GM12878 (cell line): ENCODE measurements around the gene CFAP141. TPM values are rescaled to one million over a fixed set of nuclear protein-coding genes. Genes with fewer than 3 reads are reported as not detected.

ENCODE experiments used
- ATAC-seq: fragments of 200-7000 bp; cut with Tn5 transposase; 3 replicates; pipeline ENCODE4 v1.9.1; 2020; ENCODE audit warnings: mild to moderate bottlenecking, moderate library complexity
- BruUV-seq: library from RNA; stranded (reverse); fragments of 400-500 nt; replicated peaks from 2 replicates; lab custom pipeline; 2021; lab: Mats Ljungman, UMichigan
- CTCF ChIA-PET: fragments of 300-600 bp; sonication (Branson Sonifier 250); formaldehyde crosslinking; extraction: SDS; loops from one replicate; lab custom pipeline; 2021; ENCODE audit warnings: inconsistent platforms; lab: Yijun Ruan, JAX
- POLR2A ChIA-PET: fragments of 350-600 bp; formaldehyde crosslinking; extraction: SDS; loops from one replicate; lab custom pipeline; 2021; ENCODE audit warnings: inconsistent platforms; lab: Charles Lee
- RAD21 ChIA-PET: fragments of 300-600 bp; sonication (Branson Sonifier 250); formaldehyde crosslinking; loops from one replicate; lab custom pipeline; 2023; ENCODE audit warnings: antibody characterized with exemption; ENCODE audit not compliant: unreplicated experiment; lab: Charles Lee
- SMC1A ChIA-PET: fragments of 300-600 bp; sonication (Branson Sonifier 250); formaldehyde crosslinking; loops from one replicate; lab custom pipeline; 2023; ENCODE audit not compliant: unreplicated experiment, uncharacterized antibody; lab: Charles Lee
- DNase-seq: peaks from one replicate; pipeline ENCODE4 v3.0.0-alpha.2; 2011; ENCODE audit warnings: low read depth, low spot score
- FAIRE-seq: peaks from 3 replicates; lab custom pipeline; 2011; peaks lifted over from hg19 to GRCh38; lab: Jason Lieb, UNC
- H2AFZ ChIP-seq: 2 replicates; pipeline ENCODE4 v1.6.0; 2011; ENCODE audit warnings: low read depth, low read length, control low read depth; ENCODE audit not compliant: control insufficient read depth
- H3K27ac ChIP-seq: 2 replicates; pipeline ENCODE4 v1.5.1; 2011; ENCODE audit warnings: control low read depth; ENCODE audit not compliant: control insufficient read depth, insufficient read depth
- H3K27me3 ChIP-seq, 2 experiments: replicated peaks in 1 of 2; 2 replicates each; pipeline versions ENCODE4 v1.6.0 to v1.6.1; 2011; ENCODE audit warnings: low read length in 1 of 2; ENCODE audit not compliant: control insufficient read depth in 2 of 2, insufficient read depth in 2 of 2
- H3K36me3 ChIP-seq, 2 experiments: 2 replicates each; pipeline ENCODE4 v1.5.1; 2011; ENCODE audit warnings: low read length in 1 of 2; ENCODE audit not compliant: control insufficient read depth in 2 of 2, insufficient read depth in 2 of 2
- H3K4me1 ChIP-seq: 2 replicates; pipeline ENCODE4 v1.6.1; 2011; ENCODE audit warnings: mild to moderate bottlenecking, low read length, moderate library complexity, mixed read lengths; ENCODE audit not compliant: control insufficient read depth, insufficient read depth
- H3K4me2 ChIP-seq: 2 replicates; pipeline ENCODE4 v1.6.0; 2011; ENCODE audit warnings: control low read depth; ENCODE audit not compliant: control insufficient read depth, insufficient read depth
- H3K4me3 ChIP-seq: fragments of 200-600 bp; sonication (generic); 2 replicates; pipeline ENCODE4 v1.5.1; 2016
- H3K79me2 ChIP-seq: 2 replicates; pipeline ENCODE4 v1.6.0; 2011; ENCODE audit warnings: low read length; ENCODE audit not compliant: control insufficient read depth, insufficient read depth
- H3K9ac ChIP-seq: 2 replicates; pipeline ENCODE4 v1.8.0; 2011; ENCODE audit warnings: low read length, control low read depth, mixed read lengths; ENCODE audit not compliant: control insufficient read depth, insufficient read depth
- H3K9me3 ChIP-seq: replicated peaks from 3 replicates; pipeline ENCODE4 v1.5.1; 2011; ENCODE audit warnings: mild to moderate bottlenecking, low read length; ENCODE audit not compliant: control insufficient read depth, insufficient read depth
- H4K20me1 ChIP-seq: 2 replicates; pipeline ENCODE4 v1.6.0; 2011; ENCODE audit not compliant: control insufficient read depth, insufficient read depth
- BCL11A ChIP-seq: IDR thresholded peaks from 2 replicates; pipeline ENCODE4 v1.6.1; 2011; ENCODE audit warnings: low read depth, low read length
- BMI1 ChIP-seq: fragments of 450-650 bp; IDR thresholded peaks from 2 replicates; pipeline ENCODE4 v1.6.1; 2016; ENCODE audit warnings: mild to moderate bottlenecking, moderate library complexity, borderline replicate concordance
- CREB1 ChIP-seq: IDR thresholded peaks from 2 replicates; pipeline ENCODE4 v1.6.1; 2012; ENCODE audit warnings: low read depth, mild to moderate bottlenecking, inconsistent platforms
- EP300 ChIP-seq, 2 experiments: fragments of 150-350 bp in 1 of 2; IDR thresholded peaks; 2 replicates each; pipeline ENCODE4 v1.6.1; 2011 to 2012; ENCODE audit warnings: low read depth in 2 of 2, low read length in 2 of 2, borderline replicate concordance in 1 of 2, improper control_type of control experiment in 1 of 2, inconsistent platforms in 1 of 2; ENCODE audit not compliant: control insufficient read depth in 1 of 2
- FOXK2 ChIP-seq: fragments of 450-650 bp; IDR thresholded peaks from 2 replicates; pipeline ENCODE4 v1.6.1; 2017; ENCODE audit warnings: mild to moderate bottlenecking, moderate library complexity
- GABPA ChIP-seq: IDR thresholded peaks from 2 replicates; pipeline ENCODE4 v1.6.1; 2014; ENCODE audit warnings: antibody characterized with exemption, low read depth, mild to moderate bottlenecking, inconsistent platforms
- GATAD2B ChIP-seq: fragments of 450-650 bp; conservative IDR thresholded peaks from 2 replicates; pipeline ENCODE4 v1.6.1; 2017; ENCODE audit warnings: low read depth, mild to moderate bottlenecking, moderate library complexity
- HDGF ChIP-seq: fragments of 450-650 bp; IDR thresholded peaks from 2 replicates; pipeline ENCODE4 v1.6.1; 2016; ENCODE audit warnings: antibody characterized with exemption
- IKZF1 ChIP-seq: fragments of 450-650 bp; conservative IDR thresholded peaks from 2 replicates; pipeline ENCODE4 v1.6.1; 2017; ENCODE audit warnings: antibody characterized with exemption, mild to moderate bottlenecking
- IKZF2 ChIP-seq, 2 experiments: fragments of 450-650 bp; IDR thresholded peaks; 2 replicates each; pipeline ENCODE4 v1.6.1; 2017; ENCODE audit warnings: mild to moderate bottlenecking in 2 of 2, moderate library complexity in 2 of 2
- JUNB ChIP-seq: IDR thresholded peaks from 2 replicates; pipeline ENCODE4 v1.6.1; 2016; ENCODE audit warnings: antibody characterized with exemption, mild to moderate bottlenecking
- KDM1A ChIP-seq: fragments of 200-600 bp; sonication (generic); IDR thresholded peaks from 2 replicates; pipeline ENCODE4 v1.6.1; 2016; ENCODE audit warnings: borderline replicate concordance
- MXI1 ChIP-seq: fragments of 150-350 bp; IDR thresholded peaks from 2 replicates; pipeline ENCODE4 v1.6.1; 2011; ENCODE audit warnings: low read depth, mild to moderate bottlenecking, inconsistent platforms, low read length, improper control_type of control experiment
- NBN ChIP-seq: fragments of 450-650 bp; IDR thresholded peaks from 2 replicates; pipeline ENCODE4 v1.6.1; 2016
- NR2F1 ChIP-seq: fragments of 450-650 bp; conservative IDR thresholded peaks from 2 replicates; pipeline ENCODE4 v1.6.1; 2017; ENCODE audit warnings: mild to moderate bottlenecking
- POLR2A ChIP-seq: IDR thresholded peaks from 2 replicates; pipeline ENCODE4 v1.6.1; 2011; ENCODE audit warnings: low read depth, mild to moderate bottlenecking, low read length
- RB1 ChIP-seq: fragments of 450-650 bp; formaldehyde crosslinking; IDR thresholded peaks from 2 replicates; pipeline ENCODE4 v1.6.1; 2017; ENCODE audit warnings: mild to moderate bottlenecking, borderline replicate concordance
- TARDBP ChIP-seq: IDR thresholded peaks from 2 replicates; pipeline ENCODE4 v1.6.1; 2016; ENCODE audit warnings: borderline replicate concordance
- TBL1XR1 ChIP-seq: IDR thresholded peaks from 2 replicates; pipeline ENCODE4 v1.6.1; 2012; ENCODE audit warnings: low read depth, low read length, improper control_type of control experiment
- WRNIP1 ChIP-seq: IDR thresholded peaks from 2 replicates; pipeline ENCODE4 v1.6.1; 2011; ENCODE audit warnings: low read depth, low read length, improper control_type of control experiment, borderline replicate concordance
- ZNF274 ChIP-seq: IDR thresholded peaks from one replicate; pipeline ENCODE4 v1.8.0; 2011; ENCODE audit not compliant: insufficient read length, insufficient read depth
- ZSCAN29 ChIP-seq: fragments of 450-650 bp; IDR thresholded peaks from 2 replicates; pipeline ENCODE4 v1.6.1; 2017; ENCODE audit warnings: mild to moderate bottlenecking, moderate library complexity
- WGBS: methylation state at CpG from one replicate; pipeline ENCODE4 v1.1.6; 2016; ENCODE audit warnings: low lambda C conversion rate; ENCODE audit not compliant: insufficient replicate concordance, insufficient coverage; ENCODE audit errors: missing lambda C conversion rate; 5-methylcytosine and 5-hydroxymethylcytosine counted together
- in situ Hi-C: fragments of 300-500 bp; cut with MboI; formaldehyde crosslinking; loops from 9 replicates; pipeline ENCODE4 v1.14.3; 2018; ENCODE audit warnings: mixed read lengths
- intact Hi-C: fragments of 100-400 bp; cut with micrococcal nuclease; formaldehyde crosslinking; loops from one replicate; pipeline ENCODE4 v1.14.2; 2022; ENCODE audit not compliant: unreplicated experiment
- polyA plus RNA-seq, 11 experiments: library from polyadenylated mRNA; depleted of rRNA in 4 of 11; unstranded in 6 of 11; stranded (reverse) in 5 of 11; fragments of >200 nt; fragmentation: Nextera tagmentation in 4 of 11; fragmentation: Illumina TruSeq in 1 of 11; extraction: Ambion mirVana in 4 of 11; extraction: Trizol in 1 of 11; gene quantifications; 1 replicate in 1 of 11; 2 replicates in 10 of 11; pipeline versions ENCODE4 v1.2.1 to v1.2.3, GENCODE V29; 2011 to 2016; ENCODE audit warnings: inconsistent platforms in 2 of 11, missing spikeins in 2 of 11, low read depth in 1 of 11
- total RNA-seq, 4 experiments: library from RNA; depleted of rRNA in 3 of 4; stranded (reverse); fragments of >200 nt in 3 of 4; fragmentation: Illumina TruSeq in 1 of 4; extraction: Trizol in 1 of 4; gene quantifications; 2 replicates each; pipeline versions ENCODE4 v1.2.1 to v1.2.3, GENCODE V29; 2013 to 2021
- TF ChIP-seq, protein P1 (sequence below): fragments of 450-650 bp; IDR thresholded peaks from 2 replicates; pipeline ENCODE4 v1.6.1; 2016; ENCODE audit warnings: mild to moderate bottlenecking
- TF ChIP-seq, protein P2 (sequence below): IDR thresholded peaks from 2 replicates; pipeline ENCODE4 v1.6.1; 2011; ENCODE audit warnings: borderline replicate concordance, low read depth, mild to moderate bottlenecking, moderate library complexity, mixed read lengths, low read length; ENCODE audit not compliant: insufficient read depth; ENCODE audit errors: extremely low read length

Gene CFAP141
- total and polyA plus RNA-seq, 10 of the 15 experiments (the other 5 are each of a cell fraction or from before 2014, with no cell fraction given) = not detected

DNA sequence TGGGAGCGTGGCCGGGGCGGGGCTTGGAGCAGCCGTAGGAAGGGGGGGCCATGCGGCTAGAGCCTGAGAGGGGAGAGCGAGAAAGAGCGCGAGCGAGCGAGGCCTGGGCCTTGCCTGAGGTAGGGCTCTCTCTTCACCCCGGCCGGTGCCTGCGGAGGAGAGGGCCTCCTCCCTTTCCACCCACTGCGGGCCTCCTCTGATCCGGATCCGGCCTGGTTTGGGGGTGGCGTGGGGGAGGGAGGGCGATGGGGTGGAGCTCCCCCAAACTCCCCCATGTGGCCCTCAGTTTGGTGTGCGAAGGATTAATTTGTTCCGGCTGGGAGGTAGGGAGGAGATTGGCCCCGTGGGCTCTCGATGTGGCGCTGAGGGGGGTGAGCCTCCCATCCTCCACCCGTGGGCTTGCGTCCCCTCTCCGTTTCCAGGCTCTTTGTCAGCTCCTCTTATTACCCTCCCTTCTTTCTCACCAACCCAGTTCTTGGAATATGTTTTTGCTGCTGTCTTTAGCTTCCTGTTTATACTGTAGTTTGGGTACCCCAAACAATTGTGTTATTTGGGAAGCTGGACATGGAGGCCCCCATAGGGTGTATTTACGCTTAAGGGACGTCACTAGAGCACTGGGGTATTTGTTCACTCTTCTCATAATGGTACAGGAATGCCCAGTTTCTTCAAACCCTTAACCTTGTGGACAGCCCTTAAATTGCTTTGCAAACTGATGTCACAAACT, 15.3 kb upstream of the CFAP141 start:
- SMC1A ChIA-PET = interaction anchor here (0.6 to 2.2 kb wide), 3 partner anchors 26 to 246 kb away, joined by 3 to 8 read pairs (median 4); partner anchors contain the start of gene HAX1
- Histone ChIP-seq H3K79me2 (peaks cover 95% of the 10 kb centered on the region), H3K4me1 (peaks cover 21% of the 10 kb centered on the region), H3K4me3 (peak overlapping the region; percentile 99), H3K36me3 (peaks cover 0 to 19% of the 10 kb centered on the region in 2 experiments; a peak in 2 of 4 replicates), H3K4me2 (peak overlapping the region; percentile 93), H4K20me1 (no peaks in the 10 kb centered on the region; the same call in 1 of the 2 replicates), H3K9ac (peak overlapping the region; percentile 95), H3K27me3 (no peaks in the 10 kb centered on the region), H3K27ac (peak overlapping the region; percentile 94), H2AFZ (peak overlapping the region; percentile 19; the same call in 1 of the 2 replicates), H3K9me3 (no peaks in the 10 kb centered on the region)
- FAIRE-seq = no peak
- intact Hi-C loops = loop anchor here (2.0 kb wide), 1 partner anchor 39 kb away; no protein-coding TSS in a partner anchor
- WGBS = 2% methylated on average over 19 of the region's 28 CpGs
- no TSS peak for BruUV-seq
- CTCF ChIA-PET = interaction anchor here (0.6 to 4.6 kb wide), 4 partner anchors 23 to 777 kb away, joined by 3 to 29 read pairs (median 4); no protein-coding TSS in a partner anchor
- POLR2A ChIA-PET = interaction anchor here (0.5 to 2.8 kb wide), 6 partner anchors 26 to 231 kb away, joined by 3 to 13 read pairs (median 5); partner anchors contain the start of genes HAX1 and RPS27
- DNase-seq = no peak
- RAD21 ChIA-PET = interaction anchor here (1.1 to 2.2 kb wide), 2 partner anchors 43 to 51 kb away, joined by 3 to 12 read pairs; partner anchors contain the start of gene HAX1
- ATAC-seq = peak; percentile 54
- in situ Hi-C loops = no loop called here
- TF ChIP-seq TBL1XR1 (no peak), HDGF (0 out of 2 replicates have a peak, but pooled peaks have one; percentile 35), GATAD2B (no peak), NBN (0 out of 2 replicates have a peak, but pooled peaks have one; percentile 38), JUNB (no peak), EP300 (IDR thresholded peaks at IDR 0.05; ENCODE audit: borderline replicate concordance in 1 of 2, control insufficient read depth in 1 of 2, low read depth in 2 of 2, low read length in 2 of 2) (no peak), ZSCAN29 (0 out of 2 replicates have a peak, but pooled peaks have one; percentile 38), RB1 (no peak), POLR2A (peak; percentile 89), IKZF1 (peak; percentile 5), FOXK2 (no peak), CREB1 (peak; percentile 45; the same call in 1 of the 2 replicates), KDM1A (no peak), WRNIP1 (no peak), ZNF274 (no peak), MXI1 (peak; percentile 25; the same call in 1 of the 2 replicates), IKZF2 (IDR thresholded peaks at IDR 0.05) (peak in 1 of 2 experiments; percentile 18; a peak in 1 of 4 replicates), TARDBP (no peak; the same call in 1 of the 2 replicates), GABPA (0 out of 2 replicates have a peak, but pooled peaks have one; percentile 52), BCL11A (no peak), NR2F1 (0 out of 2 replicates have a peak, but pooled peaks have one; percentile 35), BMI1 (no peak)
- TF ChIP-seq, protein P1, sequence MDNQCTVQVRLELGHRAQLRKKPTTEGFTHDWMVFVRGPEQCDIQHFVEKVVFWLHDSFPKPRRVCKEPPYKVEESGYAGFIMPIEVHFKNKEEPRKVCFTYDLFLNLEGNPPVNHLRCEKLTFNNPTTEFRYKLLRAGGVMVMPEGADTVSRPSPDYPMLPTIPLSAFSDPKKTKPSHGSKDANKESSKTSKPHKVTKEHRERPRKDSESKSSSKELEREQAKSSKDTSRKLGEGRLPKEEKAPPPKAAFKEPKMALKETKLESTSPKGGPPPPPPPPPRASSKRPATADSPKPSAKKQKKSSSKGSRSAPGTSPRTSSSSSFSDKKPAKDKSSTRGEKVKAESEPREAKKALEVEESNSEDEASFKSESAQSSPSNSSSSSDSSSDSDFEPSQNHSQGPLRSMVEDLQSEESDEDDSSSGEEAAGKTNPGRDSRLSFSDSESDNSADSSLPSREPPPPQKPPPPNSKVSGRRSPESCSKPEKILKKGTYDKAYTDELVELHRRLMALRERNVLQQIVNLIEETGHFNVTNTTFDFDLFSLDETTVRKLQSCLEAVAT = 0 out of 2 replicates have a peak, but pooled peaks have one; percentile 15
- TF ChIP-seq, protein P2, sequence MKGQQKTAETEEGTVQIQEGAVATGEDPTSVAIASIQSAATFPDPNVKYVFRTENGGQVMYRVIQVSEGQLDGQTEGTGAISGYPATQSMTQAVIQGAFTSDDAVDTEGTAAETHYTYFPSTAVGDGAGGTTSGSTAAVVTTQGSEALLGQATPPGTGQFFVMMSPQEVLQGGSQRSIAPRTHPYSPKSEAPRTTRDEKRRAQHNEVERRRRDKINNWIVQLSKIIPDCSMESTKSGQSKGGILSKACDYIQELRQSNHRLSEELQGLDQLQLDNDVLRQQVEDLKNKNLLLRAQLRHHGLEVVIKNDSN = no peak
